ENCODE results near the gene OR10AG1. TPM values are rescaled to one million over a fixed set of nuclear protein-coding genes. Genes with fewer than 3 reads are reported as not detected.

The OR10AG1 gene
- total and polyA plus RNA-seq, 9 of the 15 experiments (the other 6 are each of a cell fraction or from before 2014, with no cell fraction given), result not detected

DNA sequence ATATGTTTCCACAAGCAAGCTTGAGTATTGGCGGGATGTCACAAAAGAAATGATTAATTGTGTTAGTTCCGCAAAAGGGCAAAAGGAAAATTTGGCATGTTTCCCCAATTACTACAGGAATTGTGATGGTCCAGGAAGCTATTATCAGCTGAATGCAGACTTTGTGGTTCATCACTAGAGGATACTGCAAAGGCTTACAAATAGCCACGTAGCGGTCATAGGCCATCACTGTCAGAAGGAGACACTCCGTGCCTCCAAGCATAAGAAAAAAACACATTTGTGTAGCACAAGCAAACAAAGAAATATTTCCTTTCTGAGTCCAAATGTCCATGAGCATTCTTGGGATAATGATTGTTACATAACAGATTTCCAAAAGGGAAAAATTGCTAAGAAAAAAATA is 1.8 kb downstream of the OR10AG1 start (continued):
- TF ChIP-seq ZZZ3 (IDR thresholded peaks at IDR 0.05) (no peak), PURB (CRISPR knock-in tag; IDR thresholded peaks at IDR 0.05; ENCODE audit: low read depth) (no peak)

DNA sequence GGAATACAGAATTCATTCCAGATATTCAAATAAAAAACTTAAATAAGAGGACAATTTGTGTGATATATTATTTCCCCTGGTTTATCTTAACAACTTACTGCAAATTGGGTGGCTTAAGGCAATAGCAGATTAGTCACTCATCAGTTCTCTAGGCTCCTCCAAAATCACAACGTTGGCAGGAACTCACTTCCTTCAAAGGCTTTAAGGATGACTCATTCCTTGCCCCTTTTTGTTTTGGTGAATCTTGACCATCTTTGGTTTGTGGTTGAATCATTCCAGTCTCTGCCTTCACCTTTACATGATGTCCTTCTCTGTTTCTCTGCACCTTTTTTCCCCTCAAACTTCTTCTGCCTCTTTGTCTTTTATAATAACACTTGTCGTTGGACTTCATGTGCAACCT is 3.4 kb downstream of the OR10AG1 start:
- Histone ChIP-seq H2AFZ (ENCODE audit: low read depth, low read length) (no peak overlapping the region), H3K9me1 (ENCODE audit: control insufficient read depth, insufficient read depth, low read length) (no peaks in the 10 kb centered on the region), H3K4me1 (replicated peaks in 1 of 2; ENCODE audit: control insufficient read depth in 2 of 2, insufficient read depth in 2 of 2, low read length in 2 of 2) (no peaks in the 10 kb centered on the region), H4K20me1 (replicated peaks; ENCODE audit: control insufficient read depth, insufficient read depth, low read length) (no peaks in the 10 kb centered on the region), H3K4me2 (ENCODE audit: insufficient read depth, low read length) (no peak overlapping the region), H3K4me3 (no peak overlapping the region), H3K36me3 (ENCODE audit: control insufficient read depth, insufficient read depth, low read length) (no peaks in the 10 kb centered on the region), H3K27ac (ENCODE audit: extremely low read depth, low read depth, low read length) (no peak overlapping the region), H3K9me3 (replicated peaks; ENCODE audit: control insufficient read depth, insufficient read depth, low read depth, low read length) (no peaks in the 10 kb centered on the region; the same call in 1 of the 2 replicates), H3K79me2 (ENCODE audit: control insufficient read depth, insufficient read depth, low read length) (no peaks in the 10 kb centered on the region), H3K27me3 (ENCODE audit: control insufficient read depth in 2 of 2, insufficient read depth in 2 of 2, low read length in 2 of 2) (no peaks in the 10 kb centered on the region), H3K9ac (ENCODE audit: insufficient read depth in 1 of 2, low read depth in 2 of 2, low read length in 2 of 2) (no peak overlapping the region)
- FAIRE-seq (no peak), ATAC-seq (no peak), DNase-seq (ENCODE audit: extremely low read depth in 1 of 4, low spot score in 3 of 4) (no peak)
- no TSS peak for BruUV-seq (replicated peaks)
- TF ChIP-seq TAF15 (IDR thresholded peaks at IDR 0.05; ENCODE audit: low read depth, low read length) (no peak), U2AF1 (optimal IDR thresholded peaks at IDR 0.05; ENCODE audit: low read depth, low read length) (no peak), SNIP1 (IDR thresholded peaks at IDR 0.05; ENCODE audit: low read depth) (no peak), ZNF12 (CRISPR knock-in tag; IDR thresholded peaks at IDR 0.05) (no peak), TEAD2 (tag; IDR thresholded peaks at IDR 0.05) (no peak), TFAM (CRISPR knock-in tag; conservative IDR thresholded peaks at IDR 0.05) (no peak), SRF (CRISPR knock-in tag; IDR thresholded peaks at IDR 0.05) (no peak), ZFPM2 (CRISPR knock-in tag; IDR thresholded peaks at IDR 0.05) (no peak), ZNF384 (IDR thresholded peaks at IDR 0.05; ENCODE audit: low read depth, low read length) (no peak), ZNF124 (CRISPR knock-in tag; IDR thresholded peaks at IDR 0.05) (no peak)
- TF ChIP-seq, protein P1, sequence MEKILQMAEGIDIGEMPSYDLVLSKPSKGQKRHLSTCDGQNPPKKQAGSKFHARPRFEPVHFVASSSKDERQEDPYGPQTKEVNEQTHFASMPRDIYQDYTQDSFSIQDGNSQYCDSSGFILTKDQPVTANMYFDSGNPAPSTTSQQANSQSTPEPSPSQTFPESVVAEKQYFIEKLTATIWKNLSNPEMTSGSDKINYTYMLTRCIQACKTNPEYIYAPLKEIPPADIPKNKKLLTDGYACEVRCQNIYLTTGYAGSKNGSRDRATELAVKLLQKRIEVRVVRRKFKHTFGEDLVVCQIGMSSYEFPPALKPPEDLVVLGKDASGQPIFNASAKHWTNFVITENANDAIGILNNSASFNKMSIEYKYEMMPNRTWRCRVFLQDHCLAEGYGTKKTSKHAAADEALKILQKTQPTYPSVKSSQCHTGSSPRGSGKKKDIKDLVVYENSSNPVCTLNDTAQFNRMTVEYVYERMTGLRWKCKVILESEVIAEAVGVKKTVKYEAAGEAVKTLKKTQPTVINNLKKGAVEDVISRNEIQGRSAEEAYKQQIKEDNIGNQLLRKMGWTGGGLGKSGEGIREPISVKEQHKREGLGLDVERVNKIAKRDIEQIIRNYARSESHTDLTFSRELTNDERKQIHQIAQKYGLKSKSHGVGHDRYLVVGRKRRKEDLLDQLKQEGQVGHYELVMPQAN (IDR thresholded peaks at IDR 0.05; ENCODE audit: borderline replicate concordance), result no peak
- TF ChIP-seq, protein P2, sequence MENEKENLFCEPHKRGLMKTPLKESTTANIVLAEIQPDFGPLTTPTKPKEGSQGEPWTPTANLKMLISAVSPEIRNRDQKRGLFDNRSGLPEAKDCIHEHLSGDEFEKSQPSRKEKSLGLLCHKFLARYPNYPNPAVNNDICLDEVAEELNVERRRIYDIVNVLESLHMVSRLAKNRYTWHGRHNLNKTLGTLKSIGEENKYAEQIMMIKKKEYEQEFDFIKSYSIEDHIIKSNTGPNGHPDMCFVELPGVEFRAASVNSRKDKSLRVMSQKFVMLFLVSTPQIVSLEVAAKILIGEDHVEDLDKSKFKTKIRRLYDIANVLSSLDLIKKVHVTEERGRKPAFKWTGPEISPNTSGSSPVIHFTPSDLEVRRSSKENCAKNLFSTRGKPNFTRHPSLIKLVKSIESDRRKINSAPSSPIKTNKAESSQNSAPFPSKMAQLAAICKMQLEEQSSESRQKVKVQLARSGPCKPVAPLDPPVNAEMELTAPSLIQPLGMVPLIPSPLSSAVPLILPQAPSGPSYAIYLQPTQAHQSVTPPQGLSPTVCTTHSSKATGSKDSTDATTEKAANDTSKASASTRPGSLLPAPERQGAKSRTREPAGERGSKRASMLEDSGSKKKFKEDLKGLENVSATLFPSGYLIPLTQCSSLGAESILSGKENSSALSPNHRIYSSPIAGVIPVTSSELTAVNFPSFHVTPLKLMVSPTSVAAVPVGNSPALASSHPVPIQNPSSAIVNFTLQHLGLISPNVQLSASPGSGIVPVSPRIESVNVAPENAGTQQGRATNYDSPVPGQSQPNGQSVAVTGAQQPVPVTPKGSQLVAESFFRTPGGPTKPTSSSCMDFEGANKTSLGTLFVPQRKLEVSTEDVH (IDR thresholded peaks at IDR 0.05; ENCODE audit: low read depth, partially characterized antibody), result no peak
- in situ Hi-C loops (cut with MboI) (no loop called here), intact Hi-C loops (cut with micrococcal nuclease) (no loop called here)
- POLR2A ChIA-PET, result no interaction called here
- CTCF ChIA-PET (ENCODE audit: low intra/inter-chr PET ratio), result no interaction called here
- WGBS (ENCODE audit: insufficient coverage, low coverage, missing lambda C conversion rate), result 2% methylated on average over 2 of the region's 2 CpGs
